ENCODE results near the gene OR1N1. TPM values are rescaled to one million over a fixed set of nuclear protein-coding genes. Genes with fewer than 3 reads are reported as not detected.

OR1N1 gene
- total RNA-seq, 4 donors from 2014 or later = not detected

DNA sequence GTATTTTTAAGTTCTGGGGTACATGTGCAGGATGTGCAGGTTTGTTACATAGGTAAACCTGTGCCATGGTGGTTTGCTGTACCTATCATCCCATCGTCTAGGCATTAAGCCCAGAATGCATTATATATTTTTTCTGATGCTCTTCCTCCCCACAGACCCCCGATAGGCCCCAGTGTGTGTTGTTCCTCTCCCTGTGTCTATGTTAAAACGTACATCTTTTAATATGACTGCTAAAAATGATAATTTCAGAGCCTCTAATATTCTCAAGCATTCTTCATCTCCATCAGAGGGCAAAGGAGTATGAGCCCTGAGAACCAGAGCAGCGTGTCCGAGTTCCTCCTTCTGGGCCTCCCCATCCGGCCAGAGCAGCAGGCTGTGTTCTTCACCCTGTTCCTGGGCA lies 16.6 kb downstream of the OR1N1 start, which contains the start of gene OR1J2:
Gene OR1J2 (plus strand): TSS at position 301 of the 400 bp plus-strand sequence. CDS start 0 bp downstream, at position 301.
- intact Hi-C loops (cut with DNase I) = no loop called here
- Histone ChIP-seq H3K4me3 (no peak within 1 kb of the TSS), H3K27ac (replicated peaks in 1 of 4) (no peak within 1 kb of the TSS), H3K27me3 (no peaks in the 10 kb centered on the region), H3K4me1 (no peaks in the 10 kb centered on the region), H3K36me3 (no peaks in the 10 kb centered on the region), H3K9me3 (no peaks in the 10 kb centered on the region)
- no peak for DNase-seq (ENCODE audit: extremely low spot score)
- WGBS = 73% methylated on average over 6 of the region's 6 CpGs
- TF ChIP-seq, protein P1, sequence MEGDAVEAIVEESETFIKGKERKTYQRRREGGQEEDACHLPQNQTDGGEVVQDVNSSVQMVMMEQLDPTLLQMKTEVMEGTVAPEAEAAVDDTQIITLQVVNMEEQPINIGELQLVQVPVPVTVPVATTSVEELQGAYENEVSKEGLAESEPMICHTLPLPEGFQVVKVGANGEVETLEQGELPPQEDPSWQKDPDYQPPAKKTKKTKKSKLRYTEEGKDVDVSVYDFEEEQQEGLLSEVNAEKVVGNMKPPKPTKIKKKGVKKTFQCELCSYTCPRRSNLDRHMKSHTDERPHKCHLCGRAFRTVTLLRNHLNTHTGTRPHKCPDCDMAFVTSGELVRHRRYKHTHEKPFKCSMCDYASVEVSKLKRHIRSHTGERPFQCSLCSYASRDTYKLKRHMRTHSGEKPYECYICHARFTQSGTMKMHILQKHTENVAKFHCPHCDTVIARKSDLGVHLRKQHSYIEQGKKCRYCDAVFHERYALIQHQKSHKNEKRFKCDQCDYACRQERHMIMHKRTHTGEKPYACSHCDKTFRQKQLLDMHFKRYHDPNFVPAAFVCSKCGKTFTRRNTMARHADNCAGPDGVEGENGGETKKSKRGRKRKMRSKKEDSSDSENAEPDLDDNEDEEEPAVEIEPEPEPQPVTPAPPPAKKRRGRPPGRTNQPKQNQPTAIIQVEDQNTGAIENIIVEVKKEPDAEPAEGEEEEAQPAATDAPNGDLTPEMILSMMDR (IDR thresholded peaks at IDR 0.05) = no peak
- TF ChIP-seq POLR2A (IDR thresholded peaks at IDR 0.05; ENCODE audit: low read depth) = no peak
- no peak for TF ChIP-seq EP300 (IDR thresholded peaks at IDR 0.05)

DNA sequence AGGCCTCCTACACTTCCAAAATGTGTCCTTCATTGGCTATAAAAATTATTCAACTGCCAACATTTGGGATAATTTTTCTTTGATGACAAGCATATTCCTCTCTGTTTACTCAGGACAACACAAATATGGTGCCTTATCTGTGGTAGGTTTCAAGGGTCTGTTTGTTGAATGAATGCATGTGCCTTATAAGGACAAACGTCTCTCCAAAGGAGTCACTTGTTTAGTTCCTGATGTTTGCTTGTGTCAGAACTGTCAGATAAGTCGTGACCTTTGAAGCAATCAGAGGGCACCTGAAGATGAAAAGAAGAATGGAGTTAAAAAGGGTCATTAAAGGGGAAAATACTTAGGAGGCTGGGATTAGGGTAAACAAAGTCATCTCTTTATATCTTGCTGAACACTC lies 20.1 kb downstream of the OR1N1 start:
- DNase-seq (ENCODE audit: extremely low spot score) = no peak
- Histone ChIP-seq H3K27ac (replicated peaks in 1 of 4) (no peak overlapping the region), H3K4me3 (no peak overlapping the region), H3K36me3 (no peaks in the 10 kb centered on the region), H3K9me3 (no peaks in the 10 kb centered on the region), H3K27me3 (no peaks in the 10 kb centered on the region), H3K4me1 (no peaks in the 10 kb centered on the region)
- no peak for TF ChIP-seq POLR2A (IDR thresholded peaks at IDR 0.05; ENCODE audit: low read depth)
- no peak for TF ChIP-seq EP300 (IDR thresholded peaks at IDR 0.05)
- no peak for TF ChIP-seq POLR2AphosphoS5 (IDR thresholded peaks at IDR 0.05)
- TF ChIP-seq, protein P1 (IDR thresholded peaks at IDR 0.05) = no peak
- intact Hi-C loops (cut with DNase I) = no loop called here
- 33% methylated on average over 2 of the region's 2 CpGs for WGBS

DNA sequence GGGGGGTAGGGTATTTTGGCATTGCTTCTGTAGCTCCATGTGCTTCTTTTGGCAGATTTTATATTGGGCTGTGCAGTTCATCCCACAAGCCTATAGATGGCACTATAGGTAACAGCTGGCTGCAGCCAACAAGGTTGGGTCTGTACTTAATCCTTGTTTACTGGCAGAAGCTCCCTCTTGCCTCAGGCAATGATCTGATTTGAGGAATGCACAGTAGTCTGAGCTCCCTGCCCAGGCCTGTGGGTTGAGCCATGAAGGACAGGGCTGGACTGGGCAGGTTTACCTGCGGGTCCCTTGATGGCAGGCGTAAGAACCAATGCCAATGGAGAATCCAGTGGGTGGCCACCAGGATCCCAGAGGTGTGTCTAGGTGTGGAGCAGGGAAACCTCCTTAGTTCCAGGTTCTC lies 28.2 kb downstream of the OR1N1 start:
- Histone ChIP-seq H3K27ac (replicated peaks in 1 of 4) (no peak overlapping the region), H3K9me3 (peaks cover 0 to 12% (median 5%) of the 10 kb centered on the region in 4 donors), H3K27me3 (peaks cover 0 to 5% (median 0%) of the 10 kb centered on the region in 4 donors), H3K4me1 (no peaks in the 10 kb centered on the region), H3K4me3 (no peak overlapping the region), H3K36me3 (no peaks in the 10 kb centered on the region)
- intact Hi-C loops (cut with DNase I) = no loop called here
- 36% methylated on average over 2 of the region's 2 CpGs for WGBS
- TF ChIP-seq, protein P1 (IDR thresholded peaks at IDR 0.05) = peak; percentile 34 to 67 (median 39)
- no peak for TF ChIP-seq POLR2A (IDR thresholded peaks at IDR 0.05; ENCODE audit: low read depth)
- no peak for DNase-seq (ENCODE audit: extremely low spot score)

DNA sequence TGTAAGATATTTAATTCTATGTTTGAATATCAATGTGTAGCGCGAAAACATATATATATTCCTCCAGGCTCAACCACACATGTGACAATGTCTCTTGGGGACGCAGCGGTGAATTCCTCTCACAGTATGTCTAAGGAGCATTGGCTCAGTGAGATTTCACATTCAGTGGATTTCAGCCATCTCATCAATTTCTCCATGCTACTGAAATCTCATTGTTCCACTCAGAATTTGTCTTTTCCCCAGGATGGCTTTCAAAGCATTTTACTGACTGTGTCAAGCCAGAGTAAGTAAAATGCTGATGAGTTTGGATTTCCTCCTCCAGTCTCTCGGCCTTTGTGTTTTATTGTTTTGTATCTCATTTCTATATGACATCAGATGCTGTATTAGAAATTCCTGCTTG lies 48.0 kb downstream of the OR1N1 start:
- H3K27ac ChIP-seq (replicated peaks in 1 of 4) = no peak overlapping the region
- no peaks in the 10 kb centered on the region for H3K36me3 ChIP-seq
- H3K4me1 ChIP-seq = peaks cover 0 to 2% (median 0%) of the 10 kb centered on the region in 4 donors
- DNase-seq (ENCODE audit: extremely low spot score) = no peak
- TF ChIP-seq POLR2AphosphoS5 (IDR thresholded peaks at IDR 0.05) = no peak
- no peak for TF ChIP-seq EP300 (IDR thresholded peaks at IDR 0.05)
- TF ChIP-seq, protein P1 (IDR thresholded peaks at IDR 0.05) = no peak
- TF ChIP-seq POLR2A (IDR thresholded peaks at IDR 0.05; ENCODE audit: low read depth) = no peak
- no peak overlapping the region for H3K4me3 ChIP-seq
- WGBS = 89% methylated on average over 5 of the region's 5 CpGs
- no peaks in the 10 kb centered on the region for H3K9me3 ChIP-seq
- peaks cover 0 to 1% (median 0%) of the 10 kb centered on the region in 4 donors for H3K27me3 ChIP-seq
- intact Hi-C loops (cut with DNase I) = no loop called here

DNA sequence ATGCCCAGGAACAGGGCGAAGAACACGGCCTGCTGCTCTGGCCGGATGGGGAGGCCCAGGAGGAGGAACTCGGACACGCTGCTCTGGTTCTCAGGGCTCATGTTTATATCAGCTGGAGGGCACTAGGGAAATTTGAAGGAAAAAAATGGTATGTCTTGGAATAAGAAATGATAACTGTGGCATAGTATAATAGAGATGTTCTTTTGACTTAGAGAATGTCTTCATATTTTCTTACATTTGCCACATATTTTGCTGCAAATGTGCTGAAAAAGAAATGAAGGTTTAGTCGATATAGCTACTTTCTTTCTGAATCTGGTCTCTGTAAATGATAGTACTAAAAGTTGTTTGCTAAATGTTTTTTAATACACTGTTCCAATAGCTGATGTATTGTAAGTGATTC lies 49.3 kb downstream of the OR1N1 start, which contains the start of gene OR1J1:
Gene OR1J1 (minus strand): TSS at position 101 of the 400 bp plus-strand sequence. CDS start 0 bp downstream, at position 101.
- intact Hi-C loops (cut with DNase I) = no loop called here
- no peak within 1 kb of the TSS for H3K27ac ChIP-seq (replicated peaks in 1 of 4)
- H3K36me3 ChIP-seq = no peaks in the 10 kb centered on the region
- H3K4me3 ChIP-seq = no peak within 1 kb of the TSS
- H3K9me3 ChIP-seq = no peaks in the 10 kb centered on the region
- peaks cover 0 to 2% (median 0%) of the 10 kb centered on the region in 4 donors for H3K4me1 ChIP-seq
- 86% methylated on average over 6 of the region's 6 CpGs for WGBS
- DNase-seq (ENCODE audit: extremely low spot score) = no peak
- H3K27me3 ChIP-seq = no peaks in the 10 kb centered on the region
- TF ChIP-seq EP300 (IDR thresholded peaks at IDR 0.05) (no peak), POLR2AphosphoS5 (IDR thresholded peaks at IDR 0.05) (no peak), POLR2A (IDR thresholded peaks at IDR 0.05; ENCODE audit: low read depth) (no peak)
- TF ChIP-seq, protein P1 (IDR thresholded peaks at IDR 0.05) = no peak

Data from esophagus muscularis mucosa (tissue), 4 donors.